PC-9 (cell line): ENCODE measurements around the gene UCHL3.

Source experiments
- CTCF ChIP-seq: fragments of 200-600 bp; sonication (generic); conservative IDR thresholded peaks from 2 replicates; pipeline ENCODE4 v1.6.1; 2017; ENCODE audit warnings: mixed run types, antibody characterized with exemption, mild to moderate bottlenecking, moderate library complexity
- EZH2 ChIP-seq: fragments of 200-600 bp; sonication (generic); IDR thresholded peaks from 2 replicates; pipeline ENCODE4 v1.8.0; 2017; ENCODE audit warnings: antibody characterized with exemption, low read depth

- TF ChIP-seq CTCF = no peak
- TF ChIP-seq EZH2 = no peak
Observed at GRCh38 chr13:75635828-75636435, 86.3 kb downstream of the UCHL3 start, which contains the start of gene LMO7.
